NB4 (cell line): ENCODE data around the gene POLR2C.

Experiments
- CTCF ChIP-seq: IDR thresholded peaks from one replicate; pipeline ENCODE4 v1.5.1; 2012; ENCODE audit warnings: low read depth, low read length
- MYC ChIP-seq: IDR thresholded peaks from 2 replicates; pipeline ENCODE4 v1.6.1; 2011; ENCODE audit warnings: low read depth, low read length
- POLR2A ChIP-seq: IDR thresholded peaks from 2 replicates; pipeline ENCODE4 v1.6.1; 2011; ENCODE audit warnings: mild to moderate bottlenecking; ENCODE audit not compliant: insufficient read length; ENCODE audit errors: extremely low read depth
- TF ChIP-seq, protein P1 (sequence below): IDR thresholded peaks from 2 replicates; pipeline ENCODE4 v1.6.1; 2011; ENCODE audit warnings: low read depth, low read length

DNA sequence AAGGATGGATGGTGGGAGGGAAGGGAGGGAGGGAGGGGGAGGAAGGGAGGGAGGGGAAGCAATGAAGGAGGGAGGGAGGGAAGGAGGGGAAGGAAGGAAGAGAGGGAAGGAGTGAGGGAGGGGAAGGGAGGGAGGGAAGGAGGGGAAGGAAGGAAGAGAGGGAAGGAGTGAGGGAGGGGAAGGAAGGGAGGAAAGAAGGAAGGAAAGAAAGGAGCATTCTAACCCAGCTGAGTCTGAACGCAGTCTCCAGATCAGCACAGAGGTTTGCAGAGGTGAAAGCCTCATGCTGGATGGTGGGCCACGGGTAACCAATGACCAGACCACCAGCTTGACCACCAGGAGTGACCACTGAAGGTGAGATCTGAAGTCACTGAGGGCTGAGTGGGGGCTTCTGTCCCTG lies 39.3 kb upstream of the POLR2C start:
- TF ChIP-seq CTCF (no peak), MYC (no peak), POLR2A (no peak)
- TF ChIP-seq, protein P1, sequence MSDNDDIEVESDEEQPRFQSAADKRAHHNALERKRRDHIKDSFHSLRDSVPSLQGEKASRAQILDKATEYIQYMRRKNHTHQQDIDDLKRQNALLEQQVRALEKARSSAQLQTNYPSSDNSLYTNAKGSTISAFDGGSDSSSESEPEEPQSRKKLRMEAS, result no peak
